IMR-90 (cell line): ENCODE data around the gene EXOC6. TPM values are rescaled to one million over a fixed set of nuclear protein-coding genes. Genes with fewer than 3 reads are reported as not detected.

ENCODE experiments used
- ATAC-seq: fragments of 200-7000 bp; cut with Tn5 transposase; 2 replicates; pipeline ENCODE4 v1.9.1; 2020; ENCODE audit warnings: low read depth, mild to moderate bottlenecking, moderate library complexity
- BruUV-seq: library from RNA; stranded (reverse); fragments of 400-500 nt; replicated peaks from 2 replicates; lab custom pipeline; 2021; lab: Mats Ljungman, UMichigan
- CTCF ChIA-PET: fragments of 300-600 bp; formaldehyde crosslinking; extraction: SDS; loops from one replicate; lab custom pipeline; 2021; ENCODE audit warnings: antibody characterized with exemption; lab: Yijun Ruan, JAX
- POLR2A ChIA-PET: fragments of 300-600 bp; sonication (Branson Sonifier 250); formaldehyde crosslinking; loops from one replicate; lab custom pipeline; 2022; ENCODE audit warnings: antibody characterized with exemption; ENCODE audit not compliant: unreplicated experiment; lab: Charles Lee
- DNase-seq: peaks from one replicate; pipeline ENCODE4 v3.0.0; 2013
- H2AFZ ChIP-seq: replicated peaks from 2 replicates; pipeline ENCODE3; 2013; ENCODE audit warnings: low read length, mild to moderate bottlenecking; ENCODE audit not compliant: poor library complexity
- H2AK5ac ChIP-seq: 2 replicates; pipeline ENCODE4 v1.6.1; 2013; ENCODE audit warnings: low read depth, low read length, inconsistent platforms
- H2AK9ac ChIP-seq: replicated peaks from 2 replicates; pipeline ENCODE3; 2013; ENCODE audit warnings: mild to moderate bottlenecking, low read depth, low read length, moderate library complexity; ENCODE audit not compliant: poor library complexity
- H2BK120ac ChIP-seq: 2 replicates; pipeline ENCODE4 v1.6.1; 2013; ENCODE audit warnings: low read depth, low read length, inconsistent platforms
- H2BK15ac ChIP-seq: 3 replicates; pipeline ENCODE4 v1.6.1; 2013; ENCODE audit warnings: low read depth, low read length, inconsistent platforms
- H2BK20ac ChIP-seq: 2 replicates; pipeline ENCODE4 v1.6.1; 2013; ENCODE audit warnings: low read depth, mild to moderate bottlenecking, inconsistent platforms, low read length, moderate library complexity
- H2BK5ac ChIP-seq: 2 replicates; pipeline ENCODE4 v1.6.1; 2013; ENCODE audit warnings: mild to moderate bottlenecking, low read depth, low read length, inconsistent platforms; ENCODE audit not compliant: poor library complexity, severe bottlenecking
- H3K14ac ChIP-seq: replicated peaks from 2 replicates; pipeline ENCODE4 v1.6.1; 2013; ENCODE audit warnings: low read depth, low read length, inconsistent platforms
- H3K18ac ChIP-seq: 2 replicates; pipeline ENCODE4 v1.6.1; 2013; ENCODE audit warnings: low read depth, low read length, control low read depth
- H3K23ac ChIP-seq: 2 replicates; pipeline ENCODE4 v1.6.1; 2013; ENCODE audit warnings: low read depth, low read length, inconsistent platforms
- H3K27ac ChIP-seq: 2 replicates; pipeline ENCODE4 v1.5.1; 2013; ENCODE audit warnings: mild to moderate bottlenecking, control low read depth, low read length; ENCODE audit not compliant: insufficient read depth
- H3K27me3 ChIP-seq: 2 replicates; pipeline ENCODE4 v1.6.1; 2013; ENCODE audit warnings: low read length; ENCODE audit not compliant: control insufficient read depth, insufficient read depth
- H3K36me3 ChIP-seq: 2 replicates; pipeline ENCODE4 v1.6.1; 2013; ENCODE audit warnings: low read length, mixed read lengths; ENCODE audit not compliant: control insufficient read depth, insufficient read depth
- H3K4ac ChIP-seq: 2 replicates; pipeline ENCODE4 v1.6.1; 2013; ENCODE audit warnings: low read depth, low read length, inconsistent platforms
- H3K4me1 ChIP-seq: 2 replicates; pipeline ENCODE4 v1.6.1; 2013; ENCODE audit warnings: low read length, mixed read lengths; ENCODE audit not compliant: control insufficient read depth, insufficient read depth
- H3K4me2 ChIP-seq: 2 replicates; pipeline ENCODE4 v1.6.1; 2013; ENCODE audit warnings: low read depth, mild to moderate bottlenecking, control low read depth, low read length, moderate library complexity
- H3K4me3 ChIP-seq: 2 replicates; pipeline ENCODE4 v1.5.1; 2013; ENCODE audit warnings: low read depth, mild to moderate bottlenecking, control low read depth, low read length, moderate library complexity; ENCODE audit not compliant: insufficient read depth
- H3K56ac ChIP-seq: 2 replicates; pipeline ENCODE4 v1.6.1; 2013; ENCODE audit warnings: low read length, inconsistent platforms; ENCODE audit not compliant: insufficient read depth; ENCODE audit errors: extremely low read depth
- H3K79me1 ChIP-seq, 2 experiments: 2 replicates each; pipeline ENCODE4 v1.6.1; 2013; ENCODE audit warnings: low read length in 2 of 2, inconsistent platforms in 1 of 2, low read depth in 1 of 2
- H3K9ac ChIP-seq: 2 replicates; pipeline ENCODE4 v1.6.1; 2013; ENCODE audit warnings: low read depth, low read length, control low read depth
- H3K9me1 ChIP-seq: 2 replicates; pipeline ENCODE4 v1.6.1; 2013; ENCODE audit warnings: low read length, inconsistent platforms; ENCODE audit not compliant: insufficient read depth
- H3K9me3 ChIP-seq: 2 replicates; pipeline ENCODE4 v1.6.1; 2013; ENCODE audit warnings: low read length; ENCODE audit not compliant: control insufficient read depth, insufficient read depth
- H4K20me1 ChIP-seq: 2 replicates; pipeline ENCODE4 v1.6.1; 2013; ENCODE audit warnings: low read length, inconsistent platforms; ENCODE audit not compliant: insufficient read depth
- H4K5ac ChIP-seq: 2 replicates; pipeline ENCODE4 v1.6.1; 2013; ENCODE audit warnings: mild to moderate bottlenecking, low read depth, low read length, control low read depth
- H4K8ac ChIP-seq, 2 experiments: 2 replicates each; pipeline ENCODE4 v1.6.1; 2013; ENCODE audit warnings: low read depth in 2 of 2, low read length in 2 of 2, control low read depth in 1 of 2, inconsistent platforms in 1 of 2
- H4K91ac ChIP-seq: 2 replicates; pipeline ENCODE4 v1.6.1; 2013; ENCODE audit warnings: low read depth, low read length, inconsistent platforms; ENCODE audit not compliant: insufficient read depth
- CEBPB ChIP-seq: IDR thresholded peaks from 2 replicates; pipeline ENCODE4 v1.6.1; 2012; ENCODE audit warnings: low read depth, low read length, improper control_type of control experiment
- WGBS, 2 experiments: methylation state at CpG; one replicate each; pipeline versions ENCODE4 v1.1.5 to v1.1.7; 2013; ENCODE audit warnings: missing lambda C conversion rate in 2 of 2; ENCODE audit not compliant: insufficient read length in 1 of 2; ENCODE audit errors: extremely low coverage in 2 of 2; 5-methylcytosine and 5-hydroxymethylcytosine counted together
- dilution Hi-C: fragments of 300-500 bp; cut with HindIII; formaldehyde crosslinking; loops from one replicate; pipeline ENCODE4 v1.14.3; 2018; ENCODE audit warnings: low sequenced_read_pairs; ENCODE audit not compliant: unreplicated experiment
- in situ Hi-C: fragments of 300-500 bp; cut with MboI; formaldehyde crosslinking; loops from 3 replicates; pipeline ENCODE4 v1.14.3; 2019; ENCODE audit warnings: low sequenced_read_pairs, inconsistent platforms, mixed read lengths
- intact Hi-C: fragments of 100-400 bp; cut with micrococcal nuclease; formaldehyde crosslinking; loops from 2 replicates; pipeline ENCODE4 v1.10.0; 2022
- polyA plus RNA-seq, 3 experiments: library from polyadenylated mRNA; depleted of rRNA; stranded (reverse); fragments of >200 nt; gene quantifications; 2 replicates each; pipeline ENCODE4 v1.2.3, GENCODE V29; 2012; ENCODE audit warnings: low replicate concordance in 1 of 3
- total RNA-seq: library from RNA; depleted of rRNA; stranded (reverse); fragments of >200 nt; gene quantifications from 2 replicates; pipeline ENCODE4 v1.2.3, GENCODE V29; 2012
- TF ChIP-seq, protein P1 (sequence below): conservative IDR thresholded peaks from 2 replicates; pipeline ENCODE4 v1.5.1; 2012; ENCODE audit warnings: mild to moderate bottlenecking, low read depth, low read length, improper control_type of control experiment

EXOC6 gene
- total and polyA plus RNA-seq, 2 of the 4 experiments (the other 2 are of a cell fraction) = 4.5 to 11.5 TPM

DNA sequence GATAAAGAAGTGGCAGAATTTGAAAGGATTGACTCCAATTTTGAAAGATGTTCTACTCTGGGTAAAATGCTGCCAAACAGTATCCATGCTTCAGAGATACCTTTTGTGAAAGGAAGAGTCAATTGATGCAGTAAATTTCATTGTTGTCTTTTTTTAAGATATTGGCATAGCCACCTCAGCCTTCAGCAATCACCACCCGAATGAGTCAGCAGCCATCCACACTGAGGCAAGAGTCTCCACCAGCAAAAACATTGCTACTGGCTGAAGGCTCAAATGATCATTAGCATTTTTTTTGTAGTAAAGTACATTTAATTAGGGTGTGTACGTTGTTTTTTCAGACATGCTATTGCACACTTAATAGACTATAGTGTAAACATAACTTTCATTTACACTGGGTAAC, 180.6 kb downstream of the EXOC6 start:
- peak overlapping the region; percentile 55 for H2BK5ac ChIP-seq
- no peak overlapping the region for H3K27ac ChIP-seq
- intact Hi-C loops (no loop called here), dilution Hi-C loops (no loop called here), in situ Hi-C loops (no loop called here)
- ATAC-seq (peak; percentile 49; the same call in 1 of the 2 replicates), DNase-seq (peak; percentile 67)
- H4K20me1 ChIP-seq = no peaks in the 10 kb centered on the region
- no peak overlapping the region for H2BK15ac ChIP-seq
- no peak overlapping the region for H3K18ac ChIP-seq
- no peak overlapping the region for H3K4ac ChIP-seq
- peak overlapping the region; percentile 1; the same call in 1 of the 2 replicates for H2BK120ac ChIP-seq
- no peak overlapping the region for H3K56ac ChIP-seq
- H3K23ac ChIP-seq = no peak overlapping the region
- no CpG with 5 or more reads among the region's 2 CpGs for WGBS, 2 experiments
- H2AFZ ChIP-seq = no peak overlapping the region
- H3K9me3 ChIP-seq = peaks cover 2% of the 10 kb centered on the region
- H3K9me1 ChIP-seq = 0 out of 2 replicates have a peak, but pooled peaks cover 6% of the 10 kb centered on the region
- no peaks in the 10 kb centered on the region for H3K36me3 ChIP-seq
- H3K9ac ChIP-seq = no peak overlapping the region
- no peaks in the 10 kb centered on the region for H3K27me3 ChIP-seq
- no peak overlapping the region for H3K14ac ChIP-seq
- no peak overlapping the region for H3K4me3 ChIP-seq
- peak; percentile 77 for TF ChIP-seq CEBPB
- TF ChIP-seq, protein P1, sequence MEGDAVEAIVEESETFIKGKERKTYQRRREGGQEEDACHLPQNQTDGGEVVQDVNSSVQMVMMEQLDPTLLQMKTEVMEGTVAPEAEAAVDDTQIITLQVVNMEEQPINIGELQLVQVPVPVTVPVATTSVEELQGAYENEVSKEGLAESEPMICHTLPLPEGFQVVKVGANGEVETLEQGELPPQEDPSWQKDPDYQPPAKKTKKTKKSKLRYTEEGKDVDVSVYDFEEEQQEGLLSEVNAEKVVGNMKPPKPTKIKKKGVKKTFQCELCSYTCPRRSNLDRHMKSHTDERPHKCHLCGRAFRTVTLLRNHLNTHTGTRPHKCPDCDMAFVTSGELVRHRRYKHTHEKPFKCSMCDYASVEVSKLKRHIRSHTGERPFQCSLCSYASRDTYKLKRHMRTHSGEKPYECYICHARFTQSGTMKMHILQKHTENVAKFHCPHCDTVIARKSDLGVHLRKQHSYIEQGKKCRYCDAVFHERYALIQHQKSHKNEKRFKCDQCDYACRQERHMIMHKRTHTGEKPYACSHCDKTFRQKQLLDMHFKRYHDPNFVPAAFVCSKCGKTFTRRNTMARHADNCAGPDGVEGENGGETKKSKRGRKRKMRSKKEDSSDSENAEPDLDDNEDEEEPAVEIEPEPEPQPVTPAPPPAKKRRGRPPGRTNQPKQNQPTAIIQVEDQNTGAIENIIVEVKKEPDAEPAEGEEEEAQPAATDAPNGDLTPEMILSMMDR = no peak
- no TSS peak for BruUV-seq
- H3K4me2 ChIP-seq = no peak overlapping the region
- no peak overlapping the region for H2BK20ac ChIP-seq
- no peak overlapping the region for H4K8ac ChIP-seq
- no peak overlapping the region for H4K91ac ChIP-seq
- no peak overlapping the region for H2AK5ac ChIP-seq
- POLR2A ChIA-PET = no interaction called here
- no peak overlapping the region for H2AK9ac ChIP-seq
- H4K5ac ChIP-seq = no peak overlapping the region
- CTCF ChIA-PET = interaction anchor here (0.6 kb wide), 2 partner anchors 8 to 213 kb away, joined by 3 to 4 read pairs; no protein-coding TSS in a partner anchor
- H3K79me1 ChIP-seq = no peaks in the 10 kb centered on the region; a peak in 1 of 4 replicates
- H3K4me1 ChIP-seq = peaks cover 12% of the 10 kb centered on the region
